HepG2 (cell line): ENCODE results near the gene KBTBD13. TPM values are rescaled to one million over a fixed set of nuclear protein-coding genes. Genes with fewer than 3 reads are reported as not detected.

Experiments used
- ATAC-seq: fragments of 200-7000 bp; cut with Tn5 transposase; 3 replicates; pipeline ENCODE4 v1.9.1; 2020; ENCODE audit warnings: mild to moderate bottlenecking, moderate library complexity
- BruUV-seq: library from RNA; stranded (reverse); fragments of 400-500 nt; replicated peaks from 2 replicates; lab custom pipeline; 2021; lab: Mats Ljungman, UMichigan
- CTCF ChIA-PET: fragments of 300-600 bp; formaldehyde crosslinking; extraction: SDS; loops from one replicate; lab custom pipeline; 2021; ENCODE audit warnings: low total read pairs, inconsistent platforms, low intra/inter-chr PET ratio; lab: Yijun Ruan, JAX
- POLR2A ChIA-PET: fragments of 350-600 bp; sonication (Branson Sonifier 250); formaldehyde crosslinking; loops from one replicate; lab custom pipeline; 2020; ENCODE audit warnings: antibody characterized with exemption, inconsistent platforms; lab: Yijun Ruan, JAX
- DNase-seq: peaks from one replicate; pipeline ENCODE4 v3.0.0-alpha.2; 2015; ENCODE audit warnings: low spot score
- FAIRE-seq: peaks from 3 replicates; lab custom pipeline; 2011; peaks lifted over from hg19 to GRCh38; lab: Jason Lieb, UNC
- H2AFZ ChIP-seq: one replicate; pipeline ENCODE4 v1.6.1; 2011; ENCODE audit warnings: low read length, inconsistent platforms
- H3K27ac ChIP-seq: fragments of 300-600 bp; 3 replicates; pipeline ENCODE4 v1.8.0; 2011; ENCODE audit warnings: mixed run types, mild to moderate bottlenecking, mixed read lengths, low read length, inconsistent platforms; ENCODE audit not compliant: insufficient read depth; ENCODE audit errors: extremely low read length
- H3K27me3 ChIP-seq, 2 experiments: fragments of 200-600 bp in 1 of 2; 2 replicates in 1 of 2; 3 replicates in 1 of 2; pipeline versions ENCODE4 v1.6.0 to v1.8.0; 2011; ENCODE audit warnings: low read length in 2 of 2, mild to moderate bottlenecking in 2 of 2, moderate library complexity in 2 of 2, inconsistent platforms in 1 of 2; ENCODE audit not compliant: insufficient read depth in 2 of 2, control insufficient read depth in 1 of 2
- H3K36me3 ChIP-seq, 2 experiments: fragments of 200-600 bp in 1 of 2; replicated peaks in 1 of 2; 2 replicates in 1 of 2; 3 replicates in 1 of 2; pipeline versions ENCODE4 v1.5.1 to v1.8.0; 2011; ENCODE audit warnings: low read length in 2 of 2, inconsistent platforms in 1 of 2; ENCODE audit not compliant: insufficient read depth in 2 of 2, control insufficient read depth in 1 of 2
- H3K4me1 ChIP-seq: 2 replicates; pipeline ENCODE4 v1.5.1; 2012; ENCODE audit warnings: low read length, inconsistent platforms; ENCODE audit not compliant: insufficient read depth
- H3K4me2 ChIP-seq: 2 replicates; pipeline ENCODE4 v1.6.0; 2011; ENCODE audit warnings: low read depth, low read length, inconsistent platforms
- H3K4me3 ChIP-seq, 3 experiments: fragments of 200-600 bp in 1 of 3; sonication (generic), shearing (Covaris generic) in 1 of 3; replicated peaks in 1 of 3; 2 replicates each; pipeline ENCODE4 v1.5.1; 2011 to 2016; ENCODE audit warnings: low read length in 3 of 3, inconsistent platforms in 2 of 3, low read depth in 2 of 3, mild to moderate bottlenecking in 2 of 3, control low read depth in 1 of 3, mixed read lengths in 1 of 3; ENCODE audit not compliant: insufficient read depth in 1 of 3
- H3K79me2 ChIP-seq: one replicate; pipeline ENCODE4 v1.6.1; 2011; ENCODE audit warnings: low read length, inconsistent platforms; ENCODE audit not compliant: insufficient read depth
- H3K9ac ChIP-seq: 2 replicates; pipeline ENCODE4 v1.6.0; 2011; ENCODE audit warnings: mild to moderate bottlenecking, low read depth, low read length, inconsistent platforms; ENCODE audit not compliant: insufficient read depth
- H3K9me3 ChIP-seq: 2 replicates; pipeline ENCODE4 v1.5.1; 2012; ENCODE audit warnings: mild to moderate bottlenecking, low read length
- H4K20me1 ChIP-seq: 2 replicates; pipeline ENCODE4 v1.6.0; 2011; ENCODE audit warnings: inconsistent platforms, mild to moderate bottlenecking, low read length, moderate library complexity; ENCODE audit not compliant: insufficient read depth
- ARNT ChIP-seq: fragments of 450-650 bp; IDR thresholded peaks from 2 replicates; pipeline ENCODE4 v1.6.1; 2017
- CBX1 ChIP-seq: IDR thresholded peaks from one replicate; pipeline ENCODE4 v1.6.1; 2016; ENCODE audit warnings: antibody characterized with exemption, low read depth
- GTF3A ChIP-seq: sonication (generic); formaldehyde crosslinking; conservative IDR thresholded peaks from 2 replicates; pipeline ENCODE4 v1.4.0; 2020; ENCODE audit warnings: mild to moderate bottlenecking, missing genetic modification reagents
- HES4 ChIP-seq: sonication (generic); formaldehyde crosslinking; IDR thresholded peaks from 2 replicates; pipeline ENCODE4 v1.9.0; 2021; ENCODE audit warnings: mild to moderate bottlenecking, missing genetic modification reagents, borderline replicate concordance
- IRX3 ChIP-seq: sonication (generic); formaldehyde crosslinking; IDR thresholded peaks from 2 replicates; pipeline ENCODE4 v1.8.1; 2023; ENCODE audit warnings: mild to moderate bottlenecking, low read depth, missing genetic modification reagents, borderline replicate concordance
- KLF15 ChIP-seq: sonication (generic); formaldehyde crosslinking; IDR thresholded peaks from 2 replicates; pipeline ENCODE4 v1.8.1; 2023; ENCODE audit warnings: borderline replicate concordance, mild to moderate bottlenecking, inconsistent platforms, missing genetic modification reagents, mixed read lengths
- MXI1 ChIP-seq: IDR thresholded peaks from 3 replicates; pipeline ENCODE4 v1.6.1; 2012; ENCODE audit warnings: low read depth, low read length, inconsistent platforms, borderline replicate concordance
- ZNF24 ChIP-seq: fragments of 450-650 bp; IDR thresholded peaks from 2 replicates; pipeline ENCODE4 v1.6.1; 2017; ENCODE audit warnings: antibody characterized with exemption, mild to moderate bottlenecking
- ZNF501 ChIP-seq: sonication (generic); formaldehyde crosslinking; IDR thresholded peaks from 2 replicates; pipeline ENCODE4 v1.5.1; 2020; ENCODE audit warnings: mild to moderate bottlenecking, moderate library complexity, missing genetic modification reagents
- ZNF564 ChIP-seq: sonication (generic); formaldehyde crosslinking; IDR thresholded peaks from 2 replicates; pipeline ENCODE4 v1.8.1; 2023; ENCODE audit warnings: mild to moderate bottlenecking, missing genetic modification reagents
- ZNF720 ChIP-seq: sonication (generic); formaldehyde crosslinking; IDR thresholded peaks from 2 replicates; pipeline ENCODE4 v1.4.0; 2020; ENCODE audit warnings: missing genetic modification reagents
- WGBS: methylation state at CpG from one replicate; pipeline ENCODE4 v1.1.6; 2017; ENCODE audit warnings: low lambda C conversion rate; 5-methylcytosine and 5-hydroxymethylcytosine counted together
- in situ Hi-C: cut with HindIII; loops from 2 replicates; pipeline ENCODE4 v1.10.0; 2017; ENCODE audit warnings: low pct_unique_long_range_greater_than_20kb; ENCODE audit not compliant: extremely low pct_ligation_motif_present
- intact Hi-C: fragments of 100-400 bp; cut with micrococcal nuclease; formaldehyde crosslinking; loops from one replicate; pipeline ENCODE4 v1.10.0; 2022; ENCODE audit not compliant: unreplicated experiment
- polyA plus RNA-seq, 8 experiments: library from polyadenylated mRNA; depleted of rRNA in 3 of 8; stranded (reverse) in 7 of 8; unstranded in 1 of 8; fragments of >200 nt; fragmentation: Illumina TruSeq in 4 of 8; extraction: Trizol in 4 of 8; gene quantifications; 2 replicates each; pipeline versions ENCODE4 v1.2.1 to v1.2.3, GENCODE V29; 2011 to 2016; ENCODE audit warnings: low read depth in 4 of 8, missing spikeins in 1 of 8, mixed read lengths in 1 of 8; ENCODE audit not compliant: insufficient read depth in 1 of 8
- total RNA-seq, 5 experiments: library from RNA; depleted of rRNA; stranded (reverse); fragments of >200 nt; fragmentation: Illumina TruSeq; extraction: Trizol; gene quantifications; 2 replicates each; pipeline ENCODE4 v1.2.3, GENCODE V29; 2016; ENCODE audit warnings: low read depth in 1 of 5
- TF ChIP-seq, protein P1 (sequence below): sonication (generic); formaldehyde crosslinking; IDR thresholded peaks from 2 replicates; pipeline ENCODE4 v1.5.0; 2020; ENCODE audit warnings: missing genetic modification reagents

The KBTBD13 gene
- total and polyA plus RNA-seq, 2 of the 13 experiments (the other 11 are each of a cell fraction or from before 2014, with no cell fraction given), result not detected

GRCh38 chr15:65038836-65039235 lies 37.7 kb upstream of the KBTBD13 start:
- DNase-seq (no peak), FAIRE-seq (no peak), ATAC-seq (no peak)
- intact Hi-C loops, result loop anchor here (10.0 kb wide), 1 partner anchor 146 kb away; the partner anchor contains the start of gene CLPX
- BruUV-seq, result no TSS peak
- H3K9me3 ChIP-seq, result no peaks in the 10 kb centered on the region
- no peaks in the 10 kb centered on the region for H3K79me2 ChIP-seq
- CTCF ChIA-PET, result no interaction called here
- no peak overlapping the region for H3K9ac ChIP-seq
- POLR2A ChIA-PET, result no interaction called here
- no peaks in the 10 kb centered on the region for H3K36me3 ChIP-seq
- no peak overlapping the region for H3K4me3 ChIP-seq
- H2AFZ ChIP-seq, result no peak overlapping the region
- H3K4me1 ChIP-seq, result peaks cover 70% of the 10 kb centered on the region
- TF ChIP-seq ARNT, result no peak
- no peak for TF ChIP-seq IRX3
- no peak for TF ChIP-seq ZNF24
- WGBS, result 94% methylated on average over 5 of the region's 5 CpGs
- no peak overlapping the region for H3K27ac ChIP-seq
- in situ Hi-C loops, result loop anchor here (10.0 kb wide), 2 partner anchors 46 to 256 kb away; partner anchors contain the start of gene RNU5A-1
- H3K4me2 ChIP-seq, result no peak overlapping the region
- no peaks in the 10 kb centered on the region for H3K27me3 ChIP-seq
- no peaks in the 10 kb centered on the region for H4K20me1 ChIP-seq

- H2AFZ ChIP-seq, result no peak overlapping the region
- no TSS peak for BruUV-seq
- H3K27ac ChIP-seq, result no peak overlapping the region
- TF ChIP-seq KLF15 (CRISPR knock-in tag) (no peak), ZNF564 (CRISPR knock-in tag) (no peak), ZNF501 (no peak), CBX1 (no peak), MXI1 (no peak), HES4 (CRISPR knock-in tag) (no peak), GTF3A (CRISPR knock-in tag) (no peak), ZNF720 (CRISPR knock-in tag) (no peak)
- TF ChIP-seq, protein P1, sequence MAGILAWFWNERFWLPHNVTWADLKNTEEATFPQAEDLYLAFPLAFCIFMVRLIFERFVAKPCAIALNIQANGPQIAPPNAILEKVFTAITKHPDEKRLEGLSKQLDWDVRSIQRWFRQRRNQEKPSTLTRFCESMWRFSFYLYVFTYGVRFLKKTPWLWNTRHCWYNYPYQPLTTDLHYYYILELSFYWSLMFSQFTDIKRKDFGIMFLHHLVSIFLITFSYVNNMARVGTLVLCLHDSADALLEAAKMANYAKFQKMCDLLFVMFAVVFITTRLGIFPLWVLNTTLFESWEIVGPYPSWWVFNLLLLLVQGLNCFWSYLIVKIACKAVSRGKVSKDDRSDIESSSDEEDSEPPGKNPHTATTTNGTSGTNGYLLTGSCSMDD, result no peak
- POLR2A ChIA-PET, result no interaction called here
- DNase-seq (no peak), FAIRE-seq (no peak), ATAC-seq (no peak)
- no peaks in the 10 kb centered on the region for H3K9me3 ChIP-seq
- WGBS, result 87% methylated on average over 6 of the region's 6 CpGs
- in situ Hi-C loops, result no loop called here
- no peak overlapping the region for H3K4me3 ChIP-seq
- intact Hi-C loops, result no loop called here
- H3K4me1 ChIP-seq, result peaks cover 78% of the 10 kb centered on the region
- H3K27me3 ChIP-seq, result no peaks in the 10 kb centered on the region
- CTCF ChIA-PET, result no interaction called here
- H3K9ac ChIP-seq, result no peak overlapping the region
- no peak overlapping the region for H3K4me2 ChIP-seq
- H3K36me3 ChIP-seq, result no peaks in the 10 kb centered on the region
- no peaks in the 10 kb centered on the region for H4K20me1 ChIP-seq
- H3K79me2 ChIP-seq, result no peaks in the 10 kb centered on the region
These were observed 36.1 kb upstream of the KBTBD13 start for GRCh38 chr15:65040461-65040860.
